NCI-H2196 treated with DMSO at 0.1 percent for 48 hours (cell line): ENCODE data around the gene TCEANC.
"Not testable (repeated sequence)": the region's sequence is repeated elsewhere in the genome, so short reads cannot be mapped to it uniquely, and the experiment has no call there.

ENCODE experiments used
- DNase-seq: peaks from one replicate; lab custom pipeline; 2025; ENCODE audit not compliant: unreplicated experiment; lab: John Stamatoyannopoulos, UW

The TCEANC gene

GRCh38 chrX:13652850-13653693 is at the start of gene TCEANC:
TCEANC (plus strand) TSS chrX:13653141; CDS start chrX:13662509, 9,368 bp downstream.
- DNase-seq = peak; percentile 90

- DNase-seq = no peak
Measured at GRCh38 chrX:13605611-13606010, 47.3 kb upstream of the TCEANC start.

GRCh38 chrX:13607331-13607995 is 45.5 kb upstream of the TCEANC start:
- no peak for DNase-seq

GRCh38 chrX:13607996-13608365 is 45.0 kb upstream of the TCEANC start:
- DNase-seq = no peak

- no peak for DNase-seq
Measured at GRCh38 chrX:13614154-13614553, 38.8 kb upstream of the TCEANC start.

- DNase-seq = no peak
Measured at GRCh38 chrX:13620207-13620606, 32.7 kb upstream of the TCEANC start.

GRCh38 chrX:13622401-13622964 is 30.5 kb upstream of the TCEANC start:
- DNase-seq = no peak

GRCh38 chrX:13627306-13627705 is 25.6 kb upstream of the TCEANC start:
- no peak for DNase-seq

GRCh38 chrX:13637224-13637623 is 15.7 kb upstream of the TCEANC start:
- not testable (repeated sequence) for DNase-seq

- DNase-seq = no peak
Measured at GRCh38 chrX:13638021-13638420, 14.9 kb upstream of the TCEANC start.

- DNase-seq = no peak
Measured at GRCh38 chrX:13638826-13639225, 14.1 kb upstream of the TCEANC start.

- not testable (repeated sequence) for DNase-seq
Measured at GRCh38 chrX:13641684-13642083, 11.3 kb upstream of the TCEANC start.

- DNase-seq = no peak
Measured at GRCh38 chrX:13645464-13646153, 7.3 kb upstream of the TCEANC start.

- DNase-seq = peak; percentile 1
Measured at GRCh38 chrX:13646154-13646549, 6.8 kb upstream of the TCEANC start.

GRCh38 chrX:13647709-13648212 is 5.2 kb upstream of the TCEANC start:
- no peak for DNase-seq

- DNase-seq = not testable (repeated sequence)
Measured at GRCh38 chrX:13648336-13648735, 4.6 kb upstream of the TCEANC start.

GRCh38 chrX:13649838-13650237 is 3.1 kb upstream of the TCEANC start:
- no peak for DNase-seq

- DNase-seq = no peak
Measured at GRCh38 chrX:13650318-13650717, 2.6 kb upstream of the TCEANC start.

GRCh38 chrX:13651150-13651549 is 1.8 kb upstream of the TCEANC start:
- DNase-seq = no peak

- no peak for DNase-seq
Measured at GRCh38 chrX:13652287-13652793, 601 bp upstream of the TCEANC start.

- no peak for DNase-seq
Measured at GRCh38 chrX:13654116-13654515, 1.2 kb downstream of the TCEANC start.
